LoVo (cell line): Measurements from ENCODE around the gene ADGRL3.
A peak's percentile ranks its signal among the peaks of the same experiment; 100 is the strongest.
"Not testable (repeated sequence)": the region's sequence is repeated elsewhere in the genome, so short reads cannot be mapped to it uniquely, and the experiment has no call there.

Experiments used
- DNase-seq: peaks from one replicate; pipeline ENCODE4 v3.0.0-alpha.2; 2016; ENCODE audit warnings: low spot score

ADGRL3 gene

DNA sequence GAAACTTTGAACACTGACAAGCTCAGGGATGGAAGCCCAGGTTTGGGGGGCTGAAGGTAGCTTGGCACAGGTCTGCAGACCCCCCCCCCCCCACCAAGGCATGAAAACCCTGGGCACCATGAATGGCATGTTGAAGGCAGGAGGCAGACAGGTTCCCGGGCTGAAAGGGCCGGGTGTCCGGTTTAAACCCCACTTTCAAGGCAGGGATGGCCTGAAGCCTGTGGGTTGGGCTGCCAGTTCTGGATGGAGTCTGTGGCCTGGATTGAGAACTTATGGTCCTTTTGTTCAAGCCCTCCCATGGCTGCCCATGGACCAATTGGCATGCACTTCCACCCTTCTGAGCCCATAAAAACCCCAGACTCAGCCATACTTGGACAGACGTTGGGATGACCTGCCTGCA lies 616.9 kb downstream of the ADGRL3 start:
- no peak for DNase-seq

DNA sequence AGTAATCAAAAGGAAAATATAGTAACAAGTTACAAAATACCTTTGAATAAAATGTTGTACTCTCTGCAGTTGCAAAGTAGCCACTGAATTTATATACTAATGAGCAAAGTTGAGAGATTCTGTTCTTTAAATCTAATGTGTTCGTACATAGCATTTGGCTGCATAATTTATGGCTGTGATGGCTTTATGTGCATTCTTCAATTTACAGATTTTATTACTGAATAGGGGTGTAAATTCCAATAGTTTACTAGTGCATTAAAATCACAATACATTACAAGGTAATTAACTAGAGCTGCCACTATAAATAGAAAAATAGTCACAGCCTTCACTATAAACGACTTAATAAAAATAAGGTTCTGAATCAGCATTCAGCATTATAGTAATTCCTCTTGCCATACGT lies 620.0 kb downstream of the ADGRL3 start:
- DNase-seq: no peak

DNA sequence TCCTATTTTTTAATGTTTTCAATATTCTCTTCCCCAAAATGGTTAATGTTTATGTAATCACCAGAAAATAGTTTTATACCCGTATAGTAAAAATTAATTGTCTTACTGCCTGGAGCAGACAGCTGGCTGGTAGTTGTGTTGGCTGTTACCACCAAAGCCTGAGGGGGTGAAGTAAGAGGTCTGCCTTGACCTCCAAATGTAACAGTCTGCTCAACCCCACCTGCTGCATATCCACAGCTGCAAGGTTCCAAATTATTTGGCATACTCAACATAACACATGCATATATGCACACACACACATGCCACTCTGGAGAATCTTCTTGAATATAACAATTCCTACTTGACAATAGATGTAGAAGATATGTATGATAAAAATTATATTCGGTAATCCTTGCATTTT lies 624.3 kb downstream of the ADGRL3 start:
- DNase-seq: no peak

DNA sequence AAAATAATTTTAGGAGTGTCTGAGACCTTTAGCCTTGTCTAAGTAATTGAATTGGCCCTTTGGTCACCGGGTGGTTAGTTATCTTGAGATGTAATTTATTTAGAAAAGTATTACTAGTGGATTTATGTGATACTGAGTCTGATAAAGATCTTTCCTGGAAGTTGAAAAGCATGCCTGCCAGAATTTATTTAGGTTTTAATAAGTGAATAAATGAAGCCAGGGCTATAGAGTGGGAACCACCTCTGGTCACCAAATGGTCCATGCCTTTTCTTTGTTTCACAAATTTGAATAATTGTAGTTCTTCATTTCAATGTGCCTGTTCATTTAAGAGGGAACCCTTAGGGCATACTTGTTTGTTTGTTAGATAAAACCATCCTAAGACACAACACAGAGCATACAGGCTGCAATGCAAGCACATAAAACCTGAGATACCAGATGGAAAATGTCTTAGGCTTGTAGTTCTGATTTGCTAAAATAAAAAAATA lies 627.8 kb downstream of the ADGRL3 start:
- DNase-seq: no peak

DNA sequence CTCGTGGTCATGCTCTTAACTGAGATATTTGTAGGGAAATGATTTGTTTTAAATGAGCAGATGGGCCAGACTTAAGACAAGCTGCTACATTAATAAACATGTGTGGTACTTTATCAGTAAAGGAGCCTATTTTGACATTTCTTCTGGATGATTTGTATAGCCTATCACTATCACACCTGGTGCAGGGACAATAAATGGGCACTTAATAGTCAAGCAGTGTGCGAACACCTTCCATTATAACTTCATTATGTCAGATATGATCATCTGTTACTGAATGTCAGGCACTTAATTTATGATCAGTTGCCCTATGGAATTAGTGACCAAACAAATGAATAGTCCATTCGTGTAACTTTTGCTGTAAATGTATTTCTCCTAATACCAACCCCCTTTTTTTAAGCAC lies 628.8 kb downstream of the ADGRL3 start:
- no peak for DNase-seq

DNA sequence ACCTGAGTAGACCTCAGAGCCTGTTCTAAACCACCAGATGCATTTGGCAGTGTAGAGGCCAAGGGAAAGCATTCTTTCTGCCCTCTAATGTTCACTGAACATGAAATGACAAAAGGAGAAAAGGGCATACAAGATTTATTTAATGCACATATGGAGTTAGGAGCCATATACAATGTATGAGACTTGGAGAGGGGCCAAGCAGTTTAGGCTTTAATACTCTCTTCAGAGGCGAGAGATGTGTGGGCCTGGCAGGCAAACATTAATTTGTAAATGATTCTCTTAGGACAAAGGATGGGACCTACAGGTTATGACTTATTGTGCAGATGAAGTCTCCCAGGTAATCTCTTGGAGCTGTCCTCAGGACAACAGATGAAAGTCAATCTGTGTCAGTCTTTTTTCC lies 631.9 kb downstream of the ADGRL3 start:
- no peak for DNase-seq

DNA sequence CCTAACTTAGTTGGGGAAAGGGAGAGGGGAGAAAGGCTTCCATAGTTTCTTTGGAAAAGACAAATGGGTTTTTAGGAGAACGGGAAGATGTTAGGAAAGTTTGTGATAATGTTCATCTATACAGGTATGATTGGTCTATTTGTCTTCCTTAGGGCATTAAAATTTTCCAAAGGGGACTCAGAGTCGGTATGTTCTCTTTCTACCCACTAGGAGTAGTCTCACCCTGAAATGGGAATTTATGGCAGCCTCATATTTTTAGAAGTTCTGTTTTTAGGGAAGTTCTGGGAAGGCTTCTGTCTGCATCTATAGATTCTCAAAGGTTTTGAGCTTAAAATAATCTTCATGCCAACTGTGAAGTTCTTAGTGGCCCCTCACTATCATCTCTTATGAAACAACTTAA lies 637.3 kb downstream of the ADGRL3 start:
- DNase-seq: no peak

DNA sequence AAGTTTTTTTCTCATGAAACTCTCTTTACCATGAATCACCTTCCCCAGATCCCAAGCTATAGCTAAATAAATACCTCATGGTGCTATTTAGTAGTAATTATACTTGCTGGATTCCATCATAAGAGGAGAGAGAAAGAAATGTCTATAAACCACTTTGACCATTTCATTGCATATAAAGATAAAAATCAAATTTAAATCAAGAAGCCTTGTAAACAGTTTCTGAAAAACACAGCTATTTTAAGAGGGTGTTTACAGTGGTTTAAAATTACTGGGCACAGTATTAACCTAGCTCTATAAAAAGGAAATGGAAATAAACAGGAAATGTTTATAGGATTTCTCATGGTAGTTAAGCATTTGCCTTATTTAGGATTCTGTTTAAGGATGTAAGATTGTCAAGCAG lies 637.9 kb downstream of the ADGRL3 start:
- DNase-seq: no peak

DNA sequence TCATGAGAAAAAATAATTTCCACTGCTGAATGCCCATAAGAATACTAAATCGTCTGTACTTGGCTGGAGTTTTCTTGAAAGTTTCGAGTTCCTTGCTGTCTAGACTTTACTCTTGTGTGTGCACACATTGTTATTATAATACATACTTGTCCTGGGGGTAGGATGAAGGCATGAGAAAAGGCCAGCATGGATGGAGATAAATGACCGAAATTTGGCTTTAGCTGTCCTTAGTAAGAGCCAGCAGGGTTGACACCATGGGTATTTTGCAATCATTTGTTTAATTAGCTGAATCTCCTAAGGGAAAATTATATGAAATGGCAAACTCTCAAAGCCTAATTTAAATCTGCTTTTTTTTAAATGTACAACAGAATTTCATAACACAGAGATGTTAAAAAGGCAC lies 641.6 kb downstream of the ADGRL3 start:
- no peak for DNase-seq

DNA sequence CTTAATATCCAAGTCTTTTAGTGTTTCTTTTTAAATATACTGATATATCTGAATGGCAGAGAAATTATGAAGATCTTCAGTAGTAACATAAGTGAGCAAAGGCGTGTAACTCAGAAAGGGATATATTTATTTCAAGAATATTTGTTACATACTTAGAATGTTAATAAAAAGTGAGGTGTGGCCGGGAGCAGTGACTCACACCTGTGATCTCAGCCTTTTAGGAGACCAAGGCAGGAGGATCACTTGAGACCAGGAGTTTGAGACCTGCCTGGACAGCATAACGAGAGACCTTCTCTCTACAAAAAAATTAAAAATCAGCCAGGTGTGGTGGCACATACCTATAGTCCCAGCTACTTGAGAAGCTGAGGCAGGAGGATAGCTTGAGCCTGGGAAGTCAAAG lies 651.0 kb downstream of the ADGRL3 start:
- DNase-seq: no peak

DNA sequence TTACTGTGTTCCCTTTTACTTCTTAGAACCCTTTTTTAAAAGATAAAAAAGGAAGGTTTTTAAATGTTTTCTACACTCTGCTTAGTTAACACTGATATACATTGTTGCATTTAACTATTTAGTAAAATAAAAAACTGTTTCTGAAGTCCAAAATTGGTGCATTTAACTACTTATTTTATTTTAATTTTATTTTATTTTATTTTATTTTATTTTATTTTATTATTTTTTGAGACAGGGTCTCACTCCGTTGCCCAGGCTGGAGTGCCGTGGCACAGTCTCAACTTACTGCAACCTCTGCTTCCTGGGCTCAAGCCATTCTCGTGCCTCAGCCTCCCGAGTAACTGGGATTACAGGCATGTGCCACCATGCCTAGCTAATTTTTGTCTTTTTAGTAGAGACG lies 652.0 kb downstream of the ADGRL3 start:
- DNase-seq: not testable (repeated sequence)

DNA sequence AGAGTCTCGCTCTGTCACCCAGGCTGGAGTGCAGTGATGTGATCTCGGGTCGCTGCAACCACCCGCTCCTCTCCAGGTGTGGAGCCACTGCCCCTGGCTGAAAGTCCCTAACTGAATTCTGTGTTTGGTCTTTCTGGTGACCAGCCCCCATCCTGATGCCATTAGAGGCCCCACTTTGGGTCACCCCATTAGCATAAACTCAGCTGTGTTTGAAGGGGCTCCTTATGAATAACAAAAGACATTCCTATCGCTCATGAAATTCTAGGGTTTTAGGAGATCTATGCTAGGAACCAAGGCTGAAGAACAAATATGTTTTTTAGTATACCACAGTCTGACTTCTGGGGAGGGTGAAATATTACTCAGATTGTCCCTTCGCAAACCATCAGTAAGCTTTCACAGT lies 652.9 kb downstream of the ADGRL3 start:
- no peak for DNase-seq

DNA sequence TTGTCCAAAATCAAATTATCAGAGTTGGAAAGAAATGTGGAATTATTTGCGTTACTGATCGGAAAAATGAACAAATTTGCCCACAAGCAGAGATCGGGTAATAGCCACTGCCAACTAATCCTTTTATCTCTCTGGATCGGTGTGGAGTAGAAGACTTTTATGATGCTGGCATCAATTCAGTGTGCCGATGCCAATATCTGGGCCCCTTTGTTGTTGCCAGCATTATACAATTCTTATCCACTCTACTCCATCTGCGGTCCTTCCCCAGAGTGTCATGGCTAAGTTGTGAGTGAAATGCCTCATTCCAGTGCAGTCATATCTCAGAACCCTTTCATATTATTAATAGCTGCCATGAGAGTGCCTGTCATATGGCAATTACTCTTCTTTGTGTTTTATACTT lies 660.2 kb downstream of the ADGRL3 start:
- DNase-seq: no peak

DNA sequence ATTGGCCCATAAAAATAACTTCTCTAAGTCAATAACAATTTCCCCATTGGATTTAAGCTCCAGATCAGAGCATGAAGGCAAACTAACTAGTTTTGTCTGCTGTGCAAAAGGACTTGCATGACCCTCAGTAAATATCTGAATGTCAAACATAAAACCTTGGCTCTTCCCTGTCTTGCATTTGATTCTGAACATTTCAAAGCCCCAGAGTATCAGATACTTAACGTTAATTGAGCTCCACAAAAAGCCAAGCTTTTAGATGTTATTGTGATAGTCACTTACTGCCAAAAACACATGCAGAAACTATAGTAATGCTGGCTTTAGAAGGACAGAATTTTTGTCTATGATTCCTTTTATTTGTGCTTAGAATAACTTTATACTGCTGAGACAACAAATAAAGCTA lies 664.2 kb downstream of the ADGRL3 start:
- DNase-seq: no peak

DNA sequence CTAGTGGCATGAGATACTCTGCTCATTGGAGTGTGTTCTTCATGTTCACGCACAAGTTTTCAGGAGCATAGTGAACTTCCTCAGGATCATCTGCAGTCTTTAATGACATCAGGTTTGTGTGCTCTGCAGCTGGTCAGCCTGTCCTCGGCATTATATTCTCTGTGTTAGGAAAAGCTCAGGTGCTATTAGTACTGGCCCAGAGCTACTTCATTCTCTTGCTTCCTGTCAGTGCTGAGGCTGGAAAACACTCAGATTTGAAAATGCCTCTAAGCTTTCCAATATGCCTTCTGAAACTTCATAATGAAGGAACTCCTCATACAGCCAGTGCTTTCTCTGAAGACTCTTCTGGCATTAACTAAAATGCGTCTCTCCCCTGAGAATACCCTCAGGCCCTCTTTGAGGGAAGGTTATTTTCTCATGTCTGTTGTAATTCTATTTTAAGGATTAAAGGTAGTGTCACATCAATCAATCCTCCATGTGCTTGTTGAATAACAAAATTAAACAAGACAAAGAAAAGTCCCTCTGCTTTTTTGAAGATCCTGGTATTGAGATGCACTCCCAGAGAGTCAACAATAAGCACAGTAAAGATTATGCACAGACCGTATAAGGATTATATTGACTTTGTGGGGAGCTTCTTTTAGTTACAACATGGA lies 666.4 kb downstream of the ADGRL3 start:
- no peak for DNase-seq

DNA sequence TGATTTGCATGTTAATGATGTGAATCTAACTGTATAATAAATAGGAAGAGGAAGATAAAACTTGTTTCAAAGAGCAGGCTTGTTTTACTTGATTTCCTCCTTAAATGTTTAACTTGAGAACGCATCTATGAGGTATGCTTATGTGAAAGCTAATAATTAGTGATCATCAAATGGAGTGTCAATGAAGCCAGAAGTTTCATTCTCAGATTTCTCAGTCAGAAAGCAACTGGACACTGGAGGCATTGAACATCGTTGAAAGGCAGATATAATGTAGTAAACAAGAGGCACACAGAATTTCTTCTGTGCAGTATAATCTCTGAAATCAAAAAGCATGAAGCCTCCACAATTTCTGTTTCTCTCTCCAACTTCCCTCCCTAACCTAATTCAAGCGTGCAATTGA lies 672.9 kb downstream of the ADGRL3 start:
- no peak for DNase-seq

DNA sequence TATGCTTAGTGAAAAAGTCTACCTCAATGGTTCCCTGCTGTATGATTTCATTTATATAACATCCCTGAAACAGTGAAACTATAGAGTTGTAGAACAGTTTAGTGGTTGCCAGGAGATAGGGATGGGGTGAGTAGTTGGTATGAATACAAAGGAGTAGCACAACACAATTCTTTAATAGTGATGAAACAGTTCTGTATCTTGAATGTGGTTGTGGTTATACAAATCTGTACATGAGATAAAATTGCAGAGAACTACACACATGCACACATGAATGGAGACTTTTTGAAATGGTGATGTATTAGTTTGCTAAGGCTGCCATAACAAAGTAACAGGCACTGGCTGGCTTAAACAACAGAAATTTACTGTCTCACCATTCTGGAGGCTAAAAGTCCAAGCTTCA lies 677.1 kb downstream of the ADGRL3 start:
- no peak for DNase-seq

DNA sequence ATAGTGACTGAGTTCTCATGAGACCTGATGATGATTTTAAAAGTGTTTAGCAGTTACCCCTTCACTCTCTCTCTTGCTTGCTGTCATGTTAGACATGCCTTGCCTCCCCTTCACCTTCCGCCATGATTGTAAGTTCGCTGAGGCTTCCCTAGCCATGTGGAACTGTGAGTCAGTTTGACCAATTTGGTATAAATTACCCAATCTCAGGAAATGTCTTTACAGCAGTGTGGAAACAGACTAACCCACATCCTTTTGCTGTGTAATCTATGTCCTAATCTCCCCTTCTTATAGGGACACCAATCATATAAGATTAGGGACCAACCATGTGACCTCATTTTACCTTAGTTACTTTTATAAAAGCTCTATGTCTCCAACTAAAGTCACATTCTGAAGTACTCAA lies 677.8 kb downstream of the ADGRL3 start:
- no peak for DNase-seq

DNA sequence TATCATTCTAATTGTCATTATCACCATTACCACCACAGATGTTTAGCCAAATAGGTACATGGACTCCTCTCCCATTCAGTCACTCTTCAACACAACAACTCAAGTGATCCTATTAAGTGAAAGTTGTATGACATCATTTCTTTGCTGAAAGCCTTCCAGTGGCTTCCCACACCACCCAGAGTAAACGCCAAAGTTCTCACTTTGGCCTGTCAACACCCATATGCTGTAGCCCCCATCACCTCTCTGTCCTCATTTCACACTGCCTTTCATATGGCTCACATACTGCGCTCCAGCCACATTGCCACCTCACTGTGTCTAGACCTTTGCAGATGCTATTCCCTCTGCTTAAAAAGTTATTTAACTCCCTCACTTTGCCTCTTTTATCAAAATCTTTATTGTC lies 682.3 kb downstream of the ADGRL3 start:
- no peak for DNase-seq

DNA sequence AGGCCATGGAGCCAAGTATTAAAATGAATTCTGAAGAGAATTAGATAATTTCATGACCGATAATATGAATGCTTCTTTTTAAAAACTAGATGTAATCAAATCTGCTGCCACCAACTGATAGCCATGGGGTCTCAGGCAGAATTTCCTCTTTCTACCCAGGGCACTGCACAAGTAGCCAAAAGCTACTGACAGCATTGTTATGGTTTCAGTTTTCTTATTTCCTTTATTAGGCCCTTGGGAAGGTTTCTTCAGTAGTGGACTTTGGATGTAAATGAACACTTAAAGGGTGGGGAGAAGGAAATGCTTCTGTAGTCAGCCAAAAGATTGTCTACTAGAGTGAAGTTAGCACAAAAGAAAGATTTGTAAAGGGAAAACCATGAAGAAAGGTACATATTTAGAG lies 686.0 kb downstream of the ADGRL3 start:
- peak; percentile 1 for DNase-seq

DNA sequence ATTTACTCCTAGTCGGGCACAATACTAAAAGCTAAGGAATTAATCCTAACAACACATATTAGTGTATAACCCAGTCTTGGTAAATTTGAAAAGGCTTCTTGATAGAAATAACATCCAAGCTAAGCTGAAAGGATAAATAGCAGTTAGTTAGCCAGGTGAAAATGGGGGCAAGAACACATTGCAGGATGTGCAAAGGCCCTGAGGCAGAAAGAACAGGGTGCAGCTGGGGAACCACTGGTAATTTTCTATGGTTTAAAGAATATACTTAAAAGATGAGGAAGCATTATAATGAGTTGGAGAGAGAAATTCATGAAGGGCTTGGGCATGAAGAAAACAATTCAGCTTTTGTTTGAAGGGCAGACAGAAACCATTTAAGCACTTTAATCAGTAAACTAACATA lies 689.0 kb downstream of the ADGRL3 start:
- DNase-seq: no peak

DNA sequence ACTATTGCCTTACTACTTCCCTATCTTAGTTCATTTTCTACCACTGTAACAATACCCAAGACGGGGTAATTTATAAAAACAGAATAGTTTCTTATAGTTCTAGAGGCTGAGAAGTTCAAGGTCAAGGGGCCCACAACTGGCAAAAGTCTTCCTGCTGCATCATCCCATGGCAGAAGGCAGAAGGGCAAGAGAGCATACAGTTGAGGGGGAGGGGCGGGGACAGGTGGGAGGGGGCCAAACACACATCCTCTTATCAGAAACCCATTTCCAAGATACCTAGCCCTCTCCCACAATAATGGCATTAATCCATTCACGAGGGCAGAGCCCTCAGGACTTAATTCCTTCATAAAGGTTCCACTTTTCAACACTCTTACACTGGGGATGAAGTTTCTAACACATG lies 690.2 kb downstream of the ADGRL3 start:
- DNase-seq: no peak

DNA sequence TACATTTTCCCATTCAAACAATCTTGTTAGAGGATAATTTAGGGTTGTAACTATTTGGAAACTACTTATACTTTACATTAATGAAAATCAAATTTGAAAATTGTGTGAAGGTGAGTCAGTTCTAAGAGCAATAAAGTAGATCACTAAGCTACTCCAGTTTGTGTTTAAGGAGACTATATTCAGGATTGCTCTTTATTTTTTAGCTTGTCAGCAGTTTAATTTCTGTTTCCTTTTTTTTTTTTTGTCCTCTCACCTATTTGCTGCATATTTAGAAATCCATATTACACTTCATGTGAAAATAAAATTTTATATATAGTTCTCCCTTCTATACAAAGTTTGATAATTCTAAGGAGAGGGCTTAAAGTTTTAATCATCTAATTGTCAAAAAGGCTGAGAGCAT lies 691.8 kb downstream of the ADGRL3 start:
- DNase-seq: no peak

DNA sequence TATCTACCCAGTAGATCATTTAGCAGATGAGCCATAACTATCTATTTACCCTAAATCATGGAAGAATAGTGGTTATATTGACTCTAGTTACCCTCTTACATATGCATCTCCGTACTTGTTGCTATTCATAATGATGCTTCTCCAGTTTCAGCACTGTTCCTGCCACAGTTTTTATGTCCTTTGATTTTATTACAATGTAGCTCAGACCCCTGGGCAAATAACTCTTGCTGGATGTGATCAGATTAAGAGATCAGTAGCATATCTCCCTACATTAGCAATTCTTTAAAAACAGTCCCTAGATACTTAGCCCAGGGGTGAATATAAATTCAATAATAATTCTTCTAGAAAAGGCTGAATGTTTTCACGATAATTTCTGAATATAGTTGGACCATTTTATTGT lies 696.5 kb downstream of the ADGRL3 start:
- no peak for DNase-seq

DNA sequence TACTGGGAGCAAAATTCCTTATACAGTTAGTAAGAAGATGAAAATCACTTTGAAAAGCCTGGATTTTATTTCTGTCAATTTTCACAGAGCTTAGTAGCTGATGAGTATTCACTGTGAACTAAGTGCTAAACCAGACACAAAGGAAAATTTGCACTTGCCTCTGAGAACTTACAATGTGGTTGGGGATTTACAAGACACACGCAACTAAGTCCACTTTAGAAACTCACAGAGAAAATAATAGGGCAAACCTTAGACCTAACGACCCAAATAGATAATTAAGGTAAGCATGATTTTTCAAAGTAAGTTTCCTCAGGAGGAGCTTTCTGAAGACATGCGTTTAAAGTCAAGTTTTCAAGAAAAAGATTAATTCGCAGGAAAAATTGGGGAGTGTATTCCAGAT lies 708.9 kb downstream of the ADGRL3 start:
- no peak for DNase-seq
